Effector memory CD8-positive, alpha-beta T cell (primary cell): ENCODE data around the gene EPHB3.

Experiments
- ATAC-seq: fragments of 150-1000 bp; cut with Tn5 transposase; replicated peaks from 2 replicates; pipeline ENCODE4 v1.10.0; 2021; ENCODE audit warnings: mild to moderate bottlenecking, moderate library complexity
- DNase-seq, 3 experiments: peaks; one replicate each; pipeline ENCODE4 v3.0.0; 2021
- H3K27ac Mint-ChIP-seq, 2 donors: one replicate each; pipeline ENCODE4 v1.8.0; 2022; ENCODE audit warnings: mild to moderate bottlenecking in 2 of 2, mixed read lengths in 2 of 2, moderate library complexity in 2 of 2
- H3K27me3 Mint-ChIP-seq, 2 donors: one replicate each; pipeline ENCODE4 v1.8.0; 2022; ENCODE audit warnings: mixed read lengths in 2 of 2
- H3K36me3 Mint-ChIP-seq: one replicate; pipeline ENCODE4 v1.8.0; 2022; ENCODE audit warnings: mild to moderate bottlenecking, moderate library complexity, mixed read lengths; ENCODE audit not compliant: insufficient read depth
- H3K4me1 Mint-ChIP-seq, 2 donors: one replicate each; pipeline ENCODE4 v1.8.0; 2022; ENCODE audit warnings: low read depth in 2 of 2, mixed read lengths in 2 of 2
- H3K4me3 Mint-ChIP-seq, 2 donors: one replicate each; pipeline ENCODE4 v1.8.0; 2022; ENCODE audit warnings: mild to moderate bottlenecking in 2 of 2, mixed read lengths in 2 of 2, moderate library complexity in 2 of 2
- H3K9me3 Mint-ChIP-seq, 2 donors: one replicate each; pipeline ENCODE4 v1.8.0; 2022; ENCODE audit warnings: mixed read lengths in 2 of 2

Gene EPHB3

GRCh38 chr3:184572633-184573270 is 11.2 kb downstream of the EPHB3 start:
- Mint-ChIP-seq H3K4me3 (no peak overlapping the region), H3K27me3 (peaks cover 50 to 81% of the 10 kb centered on the region in 2 donors), H3K27ac (no peak overlapping the region), H3K4me1 (peaks cover 0 to 6% of the 10 kb centered on the region in 2 donors), H3K36me3 (no peaks in the 10 kb centered on the region), H3K9me3 (no peaks in the 10 kb centered on the region)
- ATAC-seq (no peak), DNase-seq (no peak)

- Mint-ChIP-seq H3K4me3 (no peak overlapping the region), H3K9me3 (no peaks in the 10 kb centered on the region), H3K4me1 (no peaks in the 10 kb centered on the region), H3K27ac (no peak overlapping the region), H3K27me3 (peaks cover 49 to 83% of the 10 kb centered on the region in 2 donors), H3K36me3 (no peaks in the 10 kb centered on the region)
- no peak for DNase-seq
- ATAC-seq = no peak
Observed at GRCh38 chr3:184574515-184575417, 13.2 kb downstream of the EPHB3 start.

GRCh38 chr3:184575701-184576100 is 14.1 kb downstream of the EPHB3 start:
- DNase-seq (no peak), ATAC-seq (no peak)
- no peaks in the 10 kb centered on the region for H3K4me1 Mint-ChIP-seq
- no peak overlapping the region for H3K4me3 Mint-ChIP-seq
- no peaks in the 10 kb centered on the region for H3K9me3 Mint-ChIP-seq
- H3K36me3 Mint-ChIP-seq = no peaks in the 10 kb centered on the region
- peaks cover 49 to 83% of the 10 kb centered on the region in 2 donors for H3K27me3 Mint-ChIP-seq
- no peak overlapping the region for H3K27ac Mint-ChIP-seq

GRCh38 chr3:184576457-184577240 is 15.1 kb downstream of the EPHB3 start:
- peaks cover 43 to 83% of the 10 kb centered on the region in 2 donors for H3K27me3 Mint-ChIP-seq
- no peak overlapping the region for H3K27ac Mint-ChIP-seq
- no peaks in the 10 kb centered on the region for H3K36me3 Mint-ChIP-seq
- no peak overlapping the region for H3K4me3 Mint-ChIP-seq
- H3K4me1 Mint-ChIP-seq = no peaks in the 10 kb centered on the region
- no peaks in the 10 kb centered on the region for H3K9me3 Mint-ChIP-seq
- DNase-seq = no peak
- ATAC-seq = no peak

GRCh38 chr3:184577546-184577945 is 16.0 kb downstream of the EPHB3 start:
- Mint-ChIP-seq H3K27me3 (peaks cover 38 to 83% of the 10 kb centered on the region in 2 donors), H3K4me3 (no peak overlapping the region), H3K27ac (no peak overlapping the region), H3K9me3 (no peaks in the 10 kb centered on the region), H3K36me3 (no peaks in the 10 kb centered on the region), H3K4me1 (peaks cover 0 to 2% of the 10 kb centered on the region in 2 donors)
- ATAC-seq (no peak), DNase-seq (no peak)

- Mint-ChIP-seq H3K4me3 (no peak overlapping the region), H3K27ac (no peak overlapping the region), H3K4me1 (peaks cover 5 to 8% of the 10 kb centered on the region in 2 donors), H3K36me3 (no peaks in the 10 kb centered on the region), H3K9me3 (no peaks in the 10 kb centered on the region), H3K27me3 (peaks cover 37 to 83% of the 10 kb centered on the region in 2 donors)
- DNase-seq = no peak
- ATAC-seq = no peak
Observed at GRCh38 chr3:184578218-184578617, 16.6 kb downstream of the EPHB3 start.

GRCh38 chr3:184578822-184579221 is 17.2 kb downstream of the EPHB3 start:
- peaks cover 5 to 8% of the 10 kb centered on the region in 2 donors for H3K4me1 Mint-ChIP-seq
- H3K27me3 Mint-ChIP-seq = peaks cover 35 to 80% of the 10 kb centered on the region in 2 donors
- H3K4me3 Mint-ChIP-seq = no peak overlapping the region
- DNase-seq (no peak), ATAC-seq (no peak)
- H3K36me3 Mint-ChIP-seq = no peaks in the 10 kb centered on the region
- no peaks in the 10 kb centered on the region for H3K9me3 Mint-ChIP-seq
- no peak overlapping the region for H3K27ac Mint-ChIP-seq

- Mint-ChIP-seq H3K4me3 (no peak overlapping the region), H3K27me3 (peaks cover 39 to 86% of the 10 kb centered on the region in 2 donors), H3K4me1 (peaks cover 5 to 8% of the 10 kb centered on the region in 2 donors), H3K36me3 (no peaks in the 10 kb centered on the region), H3K9me3 (no peaks in the 10 kb centered on the region), H3K27ac (no peak overlapping the region)
- DNase-seq = no peak
- ATAC-seq = no peak
Observed at GRCh38 chr3:184579513-184579912, 17.9 kb downstream of the EPHB3 start.

GRCh38 chr3:184580376-184580775 is 18.8 kb downstream of the EPHB3 start:
- H3K4me1 Mint-ChIP-seq = peaks cover 5 to 8% of the 10 kb centered on the region in 2 donors

GRCh38 chr3:184581331-184581855 is 19.8 kb downstream of the EPHB3 start:
- Mint-ChIP-seq H3K36me3 (no peaks in the 10 kb centered on the region), H3K27me3 (peaks cover 39 to 78% of the 10 kb centered on the region in 2 donors), H3K4me3 (no peak overlapping the region), H3K9me3 (no peaks in the 10 kb centered on the region), H3K4me1 (peaks cover 5 to 8% of the 10 kb centered on the region in 2 donors), H3K27ac (no peak overlapping the region)
- DNase-seq (no peak), ATAC-seq (no peak)

More at GRCh38 chr3:184580376-184580775, 18.8 kb downstream of the EPHB3 start:
- no peak for DNase-seq
- no peak overlapping the region for H3K27ac Mint-ChIP-seq
- ATAC-seq = no peak
- H3K4me3 Mint-ChIP-seq = no peak overlapping the region
- no peaks in the 10 kb centered on the region for H3K36me3 Mint-ChIP-seq
- H3K9me3 Mint-ChIP-seq = no peaks in the 10 kb centered on the region
- peaks cover 42 to 88% of the 10 kb centered on the region in 2 donors for H3K27me3 Mint-ChIP-seq

- DNase-seq (no peak), ATAC-seq (no peak)
- Mint-ChIP-seq H3K9me3 (no peaks in the 10 kb centered on the region), H3K27me3 (peaks cover 36 to 64% of the 10 kb centered on the region in 2 donors), H3K4me3 (peak overlapping the region; percentile 20 to 44), H3K27ac (peak overlapping the region in 1 of 2 donors; percentile 58), H3K4me1 (peaks cover 5 to 8% of the 10 kb centered on the region in 2 donors), H3K36me3 (no peaks in the 10 kb centered on the region)
Observed at GRCh38 chr3:184582646-184583577, 21.3 kb downstream of the EPHB3 start.
